WTC11 (cell line): ENCODE results near the gene MEGF11.

ENCODE experiments used
- CTCF ChIP-seq: fragments of 200-600 bp; IDR thresholded peaks from 2 replicates; pipeline ENCODE4 v1.8.0; 2022; ENCODE audit warnings: antibody characterized with exemption
- SOX15 ChIP-seq: fragments of 250-450 bp; sonication (Bioruptor Pico); IDR thresholded peaks from 2 replicates; pipeline ENCODE4 v1.9.0; 2021; ENCODE audit warnings: mild to moderate bottlenecking
- SP1 ChIP-seq: sonication (generic); formaldehyde crosslinking; conservative IDR thresholded peaks from 2 replicates; pipeline ENCODE4 v1.8.1; 2022; ENCODE audit warnings: missing genetic modification reagents

GRCh38 chr15:66178531-66178910, 75.0 kb downstream of the MEGF11 start:
- TF ChIP-seq CTCF (no peak), SOX15 (CRISPR knock-in tag) (no peak), SP1 (no peak)
